ENCODE results near the gene GTPBP6.
"Not testable (repeated sequence)": the region's sequence is repeated elsewhere in the genome, so short reads cannot be mapped to it uniquely, and the experiment has no call there.

GTPBP6 gene

DNA sequence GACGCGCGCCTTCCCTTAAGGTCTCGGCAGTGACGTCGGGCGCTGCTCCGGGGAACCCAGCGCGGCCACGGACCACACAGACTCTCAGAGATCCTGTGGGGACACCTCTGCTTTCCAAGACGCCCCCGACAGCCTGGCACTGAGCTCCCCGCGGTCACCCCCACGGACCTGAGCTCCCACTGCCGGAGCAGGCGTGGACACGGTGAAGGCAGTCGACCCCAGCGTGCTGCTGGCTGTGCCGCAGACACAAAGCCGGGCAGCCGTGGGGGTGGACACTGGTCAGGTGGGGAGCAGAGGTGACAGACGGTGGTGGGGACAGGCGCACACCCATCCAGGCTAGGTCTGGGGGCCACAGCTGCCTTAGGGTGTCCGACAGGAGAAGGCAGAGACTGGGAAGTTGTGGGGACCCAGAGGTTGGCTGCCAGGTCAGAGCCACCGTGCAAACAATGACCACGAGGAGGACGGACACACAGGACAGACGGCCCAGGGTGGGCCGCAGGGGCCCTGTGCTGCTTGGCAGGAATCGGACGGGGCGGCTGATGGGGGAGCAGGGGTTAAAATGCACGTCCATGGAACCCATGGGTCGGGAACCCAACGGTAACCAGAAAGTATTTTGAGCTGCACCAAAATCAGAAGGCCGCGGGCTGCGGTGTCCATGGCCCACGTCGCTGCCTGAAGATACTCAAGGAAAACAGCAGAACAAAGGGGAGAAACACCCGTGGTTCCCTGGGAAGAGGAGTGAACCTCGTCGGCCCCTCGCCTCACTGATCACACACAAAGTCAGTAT is 16.6 kb upstream of the GTPBP6 start:
- DNase-seq, result no peak

GRCh38 chrX:334331-334891 is 15.8 kb upstream of the GTPBP6 start:
- no peak for DNase-seq

DNA sequence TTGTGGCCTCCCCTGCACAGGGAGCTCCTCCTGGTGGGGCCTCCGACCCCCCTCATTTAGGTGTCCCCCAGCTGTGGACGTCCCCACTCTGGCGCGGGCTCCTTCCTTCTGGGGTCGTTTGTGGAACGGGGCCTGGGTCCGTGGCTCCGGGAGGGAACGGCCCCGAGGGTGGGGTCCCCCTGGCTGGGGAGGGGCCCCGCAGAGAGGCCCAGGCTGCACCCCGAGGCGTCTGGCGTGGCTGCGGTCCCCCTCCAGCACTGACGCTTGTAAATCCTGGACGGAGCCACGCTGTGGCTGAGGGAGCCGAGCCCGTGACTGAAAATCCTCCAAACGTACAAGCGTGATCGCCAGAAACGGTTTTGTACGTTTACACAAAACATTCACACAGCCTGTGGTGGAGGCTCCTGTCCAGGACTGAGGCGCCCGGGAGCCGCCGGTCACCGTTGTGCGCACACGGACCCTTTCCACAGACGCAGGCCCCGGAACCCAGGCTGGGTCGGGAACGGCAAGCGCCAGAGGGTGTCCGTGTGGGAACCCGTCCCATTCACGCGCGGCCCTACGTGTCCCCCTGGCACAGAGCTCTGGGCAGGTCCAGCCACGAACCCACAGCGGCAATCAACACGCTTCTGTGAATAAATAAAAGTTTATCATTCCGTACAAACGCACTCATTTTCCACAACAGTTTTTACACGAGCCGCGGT is 15.2 kb upstream of the GTPBP6 start:
- DNase-seq, result no peak

- DNase-seq, result no peak
Observed at GRCh38 chrX:332916-333610, 14.5 kb upstream of the GTPBP6 start.

- DNase-seq, result no peak
Observed at GRCh38 chrX:332496-332860, 13.9 kb upstream of the GTPBP6 start.

DNA sequence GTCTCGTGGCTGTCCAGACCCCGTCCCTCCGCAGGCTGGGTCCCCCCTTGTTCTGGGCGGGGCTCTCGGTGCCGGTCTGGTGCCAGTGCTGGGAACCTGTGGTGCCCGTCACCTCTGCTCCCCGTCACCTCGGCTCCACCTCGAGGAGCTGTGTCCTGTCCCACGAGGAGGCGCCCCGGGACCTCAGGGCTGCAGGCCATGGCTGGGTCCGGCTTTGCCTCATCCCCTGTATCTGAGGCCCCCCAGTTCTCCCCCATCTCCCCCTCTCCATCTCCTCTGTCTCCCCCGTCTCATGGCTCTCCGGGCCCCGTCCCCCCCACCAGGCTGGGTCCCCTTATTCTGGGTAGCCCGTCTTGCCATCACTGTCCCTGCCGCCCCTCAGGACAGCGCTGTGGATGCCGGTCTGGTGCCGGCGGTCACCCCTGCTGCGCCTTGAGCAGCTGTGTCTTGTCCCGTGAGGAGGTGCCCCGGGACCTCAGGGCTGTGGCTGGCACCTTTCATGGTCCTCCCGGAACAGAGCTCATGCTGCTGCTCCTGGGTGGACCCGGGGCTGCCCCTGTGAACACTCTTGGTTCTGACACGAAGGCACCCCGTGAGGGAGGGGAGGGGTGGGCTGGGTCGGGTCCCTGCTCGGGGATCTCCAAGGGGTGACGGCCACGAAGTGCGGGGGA is 13.4 kb upstream of the GTPBP6 start:
- DNase-seq, result no peak

GRCh38 chrX:331151-331824 is 12.7 kb upstream of the GTPBP6 start:
- no peak for DNase-seq

DNA sequence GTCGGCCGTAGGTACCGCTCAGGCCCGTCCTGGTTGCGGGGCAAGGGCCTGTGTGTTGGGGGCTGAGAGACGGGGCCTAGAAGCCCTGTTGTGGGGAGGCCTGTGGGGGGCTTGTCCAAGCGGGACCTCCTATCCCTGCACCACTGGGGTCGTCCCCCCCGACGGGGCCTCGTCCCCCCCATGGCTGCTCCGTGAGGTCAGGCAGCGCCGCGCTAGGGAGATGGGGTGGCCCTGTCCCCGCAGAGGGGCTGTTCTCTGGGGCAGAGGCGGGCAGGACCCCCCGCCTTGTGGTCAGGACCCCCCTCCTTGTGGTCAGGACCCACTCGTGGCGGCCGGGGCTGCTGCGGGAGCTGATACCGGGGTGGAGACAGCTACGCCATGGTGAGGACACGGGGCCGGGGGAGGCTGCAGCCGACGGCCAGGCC is 12.1 kb upstream of the GTPBP6 start:
- DNase-seq, result no peak

- not testable (repeated sequence) for DNase-seq
Observed at GRCh38 chrX:330141-330725, 11.6 kb upstream of the GTPBP6 start.

DNA sequence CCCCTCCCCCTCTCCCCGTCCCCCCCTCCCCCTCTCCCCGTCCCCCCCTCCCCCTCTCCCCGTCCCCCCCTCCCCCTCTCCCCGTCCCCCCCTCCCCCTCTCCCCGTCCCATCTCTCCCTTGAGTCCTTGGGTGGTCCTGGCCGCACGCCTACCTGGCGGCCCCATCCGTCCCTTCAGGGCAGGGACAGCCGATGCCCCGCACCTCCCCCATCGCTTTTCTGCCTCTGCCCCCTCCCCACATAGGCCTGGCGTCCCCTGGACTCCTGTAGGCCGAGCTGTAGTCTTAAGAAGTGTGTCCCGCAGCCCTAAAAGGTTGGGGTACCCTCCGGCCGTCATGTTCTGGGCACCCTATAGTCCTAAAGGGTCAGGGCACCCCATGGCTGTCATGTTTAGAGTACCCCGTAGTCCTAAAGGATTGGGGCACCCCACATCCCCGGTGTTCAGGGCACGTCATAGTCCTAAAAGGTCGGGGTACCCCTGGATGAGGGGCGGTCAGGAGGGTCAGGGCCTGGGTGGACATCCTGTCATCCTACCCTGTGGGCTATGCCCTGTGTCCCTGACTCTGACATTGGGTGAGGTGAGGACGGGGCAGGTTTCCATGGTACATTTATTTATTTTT is 10.8 kb upstream of the GTPBP6 start:
- DNase-seq, result no peak

DNA sequence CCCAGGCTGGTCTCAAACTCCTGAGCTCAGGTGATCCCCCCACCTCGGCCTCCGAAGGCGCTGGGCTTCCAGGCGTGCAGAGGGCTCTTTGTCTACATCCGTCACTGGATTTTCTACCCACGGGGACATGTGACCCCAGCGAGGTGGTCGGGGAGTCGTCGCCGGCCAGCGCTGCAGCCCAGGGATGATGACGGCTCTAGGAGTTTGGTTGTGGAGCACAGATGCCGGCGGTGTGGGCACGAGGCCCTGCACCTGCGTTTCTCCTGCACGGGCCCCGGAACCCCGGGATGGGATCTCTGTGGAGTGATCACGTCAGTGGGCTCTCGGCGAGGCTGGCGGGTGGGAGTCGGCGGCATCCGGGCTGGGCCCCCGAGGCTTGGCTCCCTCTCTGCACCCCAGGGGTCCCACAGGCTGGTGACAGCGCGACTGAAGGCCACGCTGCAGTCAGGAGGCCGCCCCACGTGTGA is 9.1 kb upstream of the GTPBP6 start:
- DNase-seq, result no peak

DNA sequence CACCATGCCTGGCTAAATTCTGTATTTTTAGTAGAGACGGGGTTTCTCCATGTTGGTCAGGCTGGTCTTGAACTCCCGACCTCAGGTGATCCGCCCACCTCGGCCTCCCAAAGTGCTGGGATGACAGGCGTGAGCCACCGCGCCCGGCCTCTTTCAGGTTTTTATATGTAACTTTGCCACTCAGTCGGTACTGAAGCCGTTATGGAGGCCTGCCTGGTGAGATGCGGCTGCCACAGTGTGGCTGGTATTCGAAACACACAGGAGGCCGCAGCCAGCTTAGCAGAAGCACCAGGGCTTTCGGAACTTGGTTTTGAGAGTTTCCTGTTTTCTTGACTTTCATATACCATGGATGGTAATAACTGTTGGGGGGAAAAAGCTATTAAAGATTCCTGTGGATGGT is 6.1 kb upstream of the GTPBP6 start:
- not testable (repeated sequence) for DNase-seq

DNA sequence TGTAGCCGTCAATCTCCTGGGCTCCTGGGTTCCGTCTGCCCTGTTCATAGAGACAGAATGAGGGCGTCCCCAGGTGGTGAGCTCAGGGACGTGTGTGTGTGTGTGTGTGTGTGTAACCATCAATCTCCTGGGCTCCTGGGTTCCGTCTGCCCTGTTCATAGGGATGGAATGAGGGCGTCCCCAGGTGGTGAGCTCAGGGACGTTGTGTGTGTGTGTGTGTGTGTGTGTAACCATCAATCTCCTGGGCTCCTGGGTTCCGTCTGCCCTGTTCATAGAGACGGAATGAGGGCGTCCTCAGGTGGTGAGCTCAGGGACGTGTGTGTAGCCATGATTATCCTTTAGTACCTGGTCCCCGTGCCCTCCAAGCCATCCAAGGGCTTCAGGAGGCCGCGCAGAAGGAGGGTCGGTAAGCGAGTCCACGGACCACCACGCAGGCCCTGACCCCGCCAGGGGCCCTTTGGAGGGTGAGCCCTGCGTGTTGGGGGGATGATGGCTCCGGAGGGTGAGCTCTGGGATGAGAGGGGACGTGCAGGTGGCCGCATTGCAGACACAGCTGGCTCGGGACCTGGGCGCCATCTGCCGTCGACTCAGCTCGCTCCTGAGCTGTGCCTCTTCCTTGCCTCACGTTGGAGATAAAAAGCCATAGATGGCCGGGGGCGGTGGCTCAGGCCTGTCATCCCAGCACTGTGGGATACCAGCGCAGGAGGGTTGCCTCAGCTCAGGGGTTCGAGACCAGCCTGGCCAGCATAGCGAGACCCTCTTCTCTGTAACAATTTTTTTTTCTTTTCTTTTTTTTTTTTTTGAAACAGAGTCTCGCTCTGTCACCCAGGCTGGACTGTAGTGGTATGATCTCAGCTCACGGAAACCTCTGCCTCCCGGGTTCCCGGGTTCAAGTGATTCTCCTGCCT is 5.4 kb upstream of the GTPBP6 start:
- DNase-seq, result no peak

GRCh38 chrX:320126-320783 is 1.7 kb upstream of the GTPBP6 start:
- no peak for DNase-seq

DNA sequence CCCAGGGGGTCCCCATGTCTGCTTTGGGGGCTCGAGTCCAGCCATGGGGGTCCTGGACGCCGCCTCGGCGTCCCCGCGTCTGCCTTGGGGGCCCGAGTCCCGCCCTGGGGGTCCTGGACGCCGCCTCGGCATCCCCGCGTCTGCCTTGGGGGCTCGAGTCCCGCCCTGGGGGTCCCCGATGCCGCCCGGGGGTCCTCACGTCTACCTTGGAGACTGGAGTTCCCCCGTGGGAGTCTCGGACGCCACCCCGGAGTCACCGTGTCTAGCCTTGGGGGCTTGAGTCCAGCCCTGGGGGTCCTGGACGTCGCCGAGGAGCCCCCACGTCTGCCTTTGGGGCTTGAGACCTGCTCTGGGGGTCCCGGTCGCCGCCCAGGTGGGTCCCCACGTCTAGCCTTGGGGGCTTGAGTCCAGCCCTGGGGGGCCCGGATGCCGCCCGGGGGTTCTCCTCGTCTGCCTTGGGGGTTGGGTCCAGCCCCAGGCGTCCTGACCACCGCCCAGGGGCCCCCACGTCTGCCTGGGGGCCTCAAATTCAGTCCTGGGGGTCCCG is 1.1 kb upstream of the GTPBP6 start:
- DNase-seq, result no peak

- no peak for DNase-seq
Observed at GRCh38 chrX:318068-318738, 393 bp downstream of the GTPBP6 start.

- DNase-seq, result no peak
Observed at GRCh38 chrX:317424-318067, 1.1 kb downstream of the GTPBP6 start.

Measured in midbrain (tissue), 1 donor.